HepG2 (cell line): Measurements from ENCODE around the gene SLC25A14. TPM values are rescaled to one million over a fixed set of nuclear protein-coding genes. Genes with fewer than 3 reads are reported as not detected.

Experiments
- CAMTA2 ChIP-seq: sonication (generic); formaldehyde crosslinking; IDR thresholded peaks from 2 replicates; pipeline ENCODE4 v1.4.0; 2020; ENCODE audit warnings: mild to moderate bottlenecking, missing genetic modification reagents, borderline replicate concordance
- CENPX ChIP-seq: sonication (generic); formaldehyde crosslinking; IDR thresholded peaks from 2 replicates; pipeline ENCODE4 v1.9.0; 2021; ENCODE audit warnings: mild to moderate bottlenecking, missing genetic modification reagents, moderate library complexity
- DMAP1 ChIP-seq: IDR thresholded peaks from 2 replicates; pipeline ENCODE4 v1.6.1; 2016
- GATAD1 ChIP-seq: IDR thresholded peaks from 2 replicates; pipeline ENCODE4 v1.6.1; 2016; ENCODE audit warnings: missing genetic modification reagents, missing compliant biosample characterization
- PCBP2 ChIP-seq: fragments of 200-400 bp; formaldehyde crosslinking; optimal IDR thresholded peaks from 2 replicates; pipeline ENCODE3; 2018; ENCODE audit warnings: low read length, low read depth; ENCODE audit not compliant: poor library complexity, severe bottlenecking
- POGZ ChIP-seq: sonication (generic); formaldehyde crosslinking; IDR thresholded peaks from 2 replicates; pipeline ENCODE4 v1.4.0; 2020; ENCODE audit warnings: mild to moderate bottlenecking, missing genetic modification reagents
- POLR2G ChIP-seq: fragments of 200-400 bp; formaldehyde crosslinking; IDR thresholded peaks from 2 replicates; pipeline ENCODE4 v1.6.1; 2018; ENCODE audit warnings: mild to moderate bottlenecking, low read depth, low read length, moderate library complexity
- RELA ChIP-seq: sonication (generic); formaldehyde crosslinking; IDR thresholded peaks from 2 replicates; pipeline ENCODE4 v1.4.0; 2020; ENCODE audit warnings: missing genetic modification reagents
- THAP11 ChIP-seq: IDR thresholded peaks from 2 replicates; pipeline ENCODE4 v1.6.1; 2016; ENCODE audit warnings: missing biosample characterization, missing genetic modification reagents
- XRCC5 ChIP-seq: fragments of 200-400 bp; formaldehyde crosslinking; optimal IDR thresholded peaks from 2 replicates; pipeline ENCODE3; 2017; ENCODE audit warnings: mild to moderate bottlenecking, low read length
- ZNF253 ChIP-seq: sonication (generic); formaldehyde crosslinking; IDR thresholded peaks from 2 replicates; pipeline ENCODE4 v1.8.0; 2022; ENCODE audit warnings: mild to moderate bottlenecking, missing genetic modification reagents, borderline replicate concordance
- ZNF530 ChIP-seq: sonication (generic); formaldehyde crosslinking; IDR thresholded peaks from 2 replicates; pipeline ENCODE4 v1.5.0; 2020; ENCODE audit warnings: low read depth, mild to moderate bottlenecking, missing genetic modification reagents
- polyA plus RNA-seq, 8 experiments: library from polyadenylated mRNA; depleted of rRNA in 3 of 8; stranded (reverse) in 7 of 8; unstranded in 1 of 8; fragments of >200 nt; fragmentation: Illumina TruSeq in 4 of 8; extraction: Trizol in 4 of 8; gene quantifications; 2 replicates each; pipeline versions ENCODE4 v1.2.1 to v1.2.3, GENCODE V29; 2011 to 2016; ENCODE audit warnings: low read depth in 4 of 8, missing spikeins in 1 of 8, mixed read lengths in 1 of 8; ENCODE audit not compliant: insufficient read depth in 1 of 8
- total RNA-seq, 5 experiments: library from RNA; depleted of rRNA; stranded (reverse); fragments of >200 nt; fragmentation: Illumina TruSeq; extraction: Trizol; gene quantifications; 2 replicates each; pipeline ENCODE4 v1.2.3, GENCODE V29; 2016; ENCODE audit warnings: low read depth in 1 of 5
- TF ChIP-seq, protein P1 (sequence below): sonication (generic); formaldehyde crosslinking; IDR thresholded peaks from 2 replicates; pipeline ENCODE4 v1.8.1; 2023; ENCODE audit warnings: missing genetic modification reagents, inconsistent platforms, borderline replicate concordance
- TF ChIP-seq, protein P2 (sequence below): sonication (generic); formaldehyde crosslinking; IDR thresholded peaks from 2 replicates; pipeline ENCODE4 v1.8.0; 2022; ENCODE audit warnings: mild to moderate bottlenecking, missing genetic modification reagents; ENCODE audit not compliant: insufficient replicate concordance
- TF ChIP-seq, protein P3 (sequence below): sonication (generic); formaldehyde crosslinking; IDR thresholded peaks from 2 replicates; pipeline ENCODE4 v1.4.0; 2020; ENCODE audit warnings: missing genetic modification reagents, borderline replicate concordance
- TF ChIP-seq, protein P4 (sequence below): sonication (generic); formaldehyde crosslinking; IDR thresholded peaks from 2 replicates; pipeline ENCODE4 v1.5.1; 2020; ENCODE audit warnings: mild to moderate bottlenecking, missing genetic modification reagents
- TF ChIP-seq, protein P5 (sequence below): sonication (generic); formaldehyde crosslinking; IDR thresholded peaks from 2 replicates; pipeline ENCODE4 v1.4.0; 2020; ENCODE audit warnings: missing genetic modification reagents, borderline replicate concordance

The SLC25A14 gene
- total and polyA plus RNA-seq, 2 of the 13 experiments (the other 11 are each of a cell fraction or from before 2014, with no cell fraction given) = 14.0 to 15.6 TPM

DNA sequence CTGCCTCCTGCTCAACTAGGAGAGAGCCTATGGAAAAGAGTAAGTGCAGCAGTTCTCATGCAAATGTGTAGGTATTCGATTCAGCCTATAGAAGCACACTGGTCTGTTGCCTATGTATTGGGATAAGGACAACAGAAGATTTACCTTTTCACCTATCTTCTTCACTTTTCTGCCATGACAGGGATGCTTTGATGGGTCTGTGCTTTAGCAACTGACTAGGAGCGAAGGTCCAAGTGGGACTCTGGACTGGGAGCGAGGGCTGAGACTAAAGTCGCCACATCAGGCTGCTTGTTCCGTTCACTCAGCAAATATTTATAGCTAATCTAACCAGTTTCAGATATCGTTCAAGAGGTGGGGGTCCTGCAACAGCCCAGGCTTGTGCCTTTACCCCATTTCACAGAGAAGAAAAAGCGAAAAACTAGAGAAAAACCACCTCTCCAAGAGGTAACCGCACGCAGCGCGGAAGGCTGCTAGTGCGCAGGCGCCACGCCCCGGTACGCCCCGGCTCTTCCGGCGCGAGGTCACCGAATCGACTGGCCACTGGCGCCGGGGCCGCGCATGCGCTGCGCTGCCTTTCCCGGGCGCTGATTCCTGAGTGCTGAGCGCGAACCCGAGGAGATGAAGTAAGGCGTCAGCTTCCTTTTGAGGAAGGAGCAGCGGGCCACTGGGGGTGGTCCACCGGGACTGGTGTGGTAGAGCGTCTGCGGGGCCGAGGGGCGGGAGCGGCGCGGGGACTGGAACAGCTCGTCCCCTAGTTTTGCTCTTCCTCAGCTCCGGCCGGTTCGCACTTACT is 61.9 kb downstream of the SLC25A14 start, which contains the start of gene RBMX2 (continued):
- TF ChIP-seq POGZ (CRISPR knock-in tag) = 0 out of 2 replicates have a peak, but pooled peaks have one; percentile 26
- no peak for TF ChIP-seq ZNF530 (CRISPR knock-in tag)
- TF ChIP-seq CENPX (CRISPR knock-in tag) = no peak
- TF ChIP-seq, protein P1, sequence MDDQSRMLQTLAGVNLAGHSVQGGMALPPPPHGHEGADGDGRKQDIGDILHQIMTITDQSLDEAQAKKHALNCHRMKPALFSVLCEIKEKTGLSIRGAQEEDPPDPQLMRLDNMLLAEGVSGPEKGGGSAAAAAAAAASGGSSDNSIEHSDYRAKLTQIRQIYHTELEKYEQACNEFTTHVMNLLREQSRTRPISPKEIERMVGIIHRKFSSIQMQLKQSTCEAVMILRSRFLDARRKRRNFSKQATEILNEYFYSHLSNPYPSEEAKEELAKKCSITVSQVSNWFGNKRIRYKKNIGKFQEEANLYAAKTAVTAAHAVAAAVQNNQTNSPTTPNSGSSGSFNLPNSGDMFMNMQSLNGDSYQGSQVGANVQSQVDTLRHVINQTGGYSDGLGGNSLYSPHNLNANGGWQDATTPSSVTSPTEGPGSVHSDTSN (CRISPR knock-in tag) = no peak
- TF ChIP-seq ZNF253 (CRISPR knock-in tag) = no peak
- no peak for TF ChIP-seq RELA (CRISPR knock-in tag)
- TF ChIP-seq, protein P2, sequence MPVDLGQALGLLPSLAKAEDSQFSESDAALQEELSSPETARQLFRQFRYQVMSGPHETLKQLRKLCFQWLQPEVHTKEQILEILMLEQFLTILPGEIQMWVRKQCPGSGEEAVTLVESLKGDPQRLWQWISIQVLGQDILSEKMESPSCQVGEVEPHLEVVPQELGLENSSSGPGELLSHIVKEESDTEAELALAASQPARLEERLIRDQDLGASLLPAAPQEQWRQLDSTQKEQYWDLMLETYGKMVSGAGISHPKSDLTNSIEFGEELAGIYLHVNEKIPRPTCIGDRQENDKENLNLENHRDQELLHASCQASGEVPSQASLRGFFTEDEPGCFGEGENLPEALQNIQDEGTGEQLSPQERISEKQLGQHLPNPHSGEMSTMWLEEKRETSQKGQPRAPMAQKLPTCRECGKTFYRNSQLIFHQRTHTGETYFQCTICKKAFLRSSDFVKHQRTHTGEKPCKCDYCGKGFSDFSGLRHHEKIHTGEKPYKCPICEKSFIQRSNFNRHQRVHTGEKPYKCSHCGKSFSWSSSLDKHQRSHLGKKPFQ (CRISPR knock-in tag) = no peak
- TF ChIP-seq, protein P3, sequence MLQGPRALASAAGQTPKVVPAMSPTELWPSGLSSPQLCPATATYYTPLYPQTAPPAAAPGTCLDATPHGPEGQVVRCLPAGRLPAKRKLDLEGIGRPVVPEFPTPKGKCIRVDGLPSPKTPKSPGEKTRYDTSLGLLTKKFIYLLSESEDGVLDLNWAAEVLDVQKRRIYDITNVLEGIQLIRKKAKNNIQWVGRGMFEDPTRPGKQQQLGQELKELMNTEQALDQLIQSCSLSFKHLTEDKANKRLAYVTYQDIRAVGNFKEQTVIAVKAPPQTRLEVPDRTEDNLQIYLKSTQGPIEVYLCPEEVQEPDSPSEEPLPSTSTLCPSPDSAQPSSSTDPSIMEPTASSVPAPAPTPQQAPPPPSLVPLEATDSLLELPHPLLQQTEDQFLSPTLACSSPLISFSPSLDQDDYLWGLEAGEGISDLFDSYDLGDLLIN (CRISPR knock-in tag) = no peak
- TF ChIP-seq CAMTA2 = no peak
- TF ChIP-seq DMAP1 (CRISPR knock-in tag) = 0 out of 2 replicates have a peak, but pooled peaks have one; percentile 49
- TF ChIP-seq, protein P4, sequence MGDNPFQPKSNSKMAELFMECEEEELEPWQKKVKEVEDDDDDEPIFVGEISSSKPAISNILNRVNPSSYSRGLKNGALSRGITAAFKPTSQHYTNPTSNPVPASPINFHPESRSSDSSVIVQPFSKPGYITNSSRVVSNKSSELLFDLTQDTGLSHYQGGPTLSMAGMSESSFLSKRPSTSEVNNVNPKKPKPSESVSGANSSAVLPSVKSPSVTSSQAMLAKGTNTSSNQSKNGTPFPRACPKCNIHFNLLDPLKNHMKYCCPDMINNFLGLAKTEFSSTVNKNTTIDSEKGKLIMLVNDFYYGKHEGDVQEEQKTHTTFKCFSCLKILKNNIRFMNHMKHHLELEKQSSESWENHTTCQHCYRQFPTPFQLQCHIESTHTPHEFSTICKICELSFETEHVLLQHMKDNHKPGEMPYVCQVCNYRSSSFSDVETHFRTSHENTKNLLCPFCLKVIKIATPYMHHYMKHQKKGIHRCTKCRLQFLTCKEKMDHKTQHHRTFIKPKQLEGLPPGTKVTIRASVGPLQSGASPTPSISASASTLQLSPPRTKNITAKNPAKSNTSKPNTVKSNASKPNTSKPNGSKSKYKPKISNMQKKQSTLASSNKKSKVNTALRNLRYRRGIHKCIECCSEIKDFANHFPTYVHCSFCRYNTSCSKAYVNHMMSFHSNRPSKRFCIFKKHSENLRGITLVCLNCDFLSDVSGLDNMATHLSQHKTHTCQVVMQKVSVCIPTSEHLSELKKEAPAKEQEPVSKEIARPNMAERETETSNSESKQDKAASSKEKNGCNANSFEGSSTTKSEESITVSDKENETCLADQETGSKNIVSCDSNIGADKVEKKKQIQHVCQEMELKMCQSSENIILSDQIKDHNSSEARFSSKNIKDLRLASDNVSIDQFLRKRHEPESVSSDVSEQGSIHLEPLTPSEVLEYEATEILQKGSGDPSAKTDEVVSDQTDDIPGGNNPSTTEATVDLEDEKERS = 0 out of 2 replicates have a peak, but pooled peaks have one; percentile 17
- no peak for TF ChIP-seq PCBP2
- no peak for TF ChIP-seq XRCC5
- peak; percentile 88 for TF ChIP-seq GATAD1 (CRISPR knock-in tag)
- TF ChIP-seq THAP11 (CRISPR knock-in tag) = peak; percentile 64; the same call in 1 of the 2 replicates
- TF ChIP-seq POLR2G = peak; percentile 92
- TF ChIP-seq, protein P5, sequence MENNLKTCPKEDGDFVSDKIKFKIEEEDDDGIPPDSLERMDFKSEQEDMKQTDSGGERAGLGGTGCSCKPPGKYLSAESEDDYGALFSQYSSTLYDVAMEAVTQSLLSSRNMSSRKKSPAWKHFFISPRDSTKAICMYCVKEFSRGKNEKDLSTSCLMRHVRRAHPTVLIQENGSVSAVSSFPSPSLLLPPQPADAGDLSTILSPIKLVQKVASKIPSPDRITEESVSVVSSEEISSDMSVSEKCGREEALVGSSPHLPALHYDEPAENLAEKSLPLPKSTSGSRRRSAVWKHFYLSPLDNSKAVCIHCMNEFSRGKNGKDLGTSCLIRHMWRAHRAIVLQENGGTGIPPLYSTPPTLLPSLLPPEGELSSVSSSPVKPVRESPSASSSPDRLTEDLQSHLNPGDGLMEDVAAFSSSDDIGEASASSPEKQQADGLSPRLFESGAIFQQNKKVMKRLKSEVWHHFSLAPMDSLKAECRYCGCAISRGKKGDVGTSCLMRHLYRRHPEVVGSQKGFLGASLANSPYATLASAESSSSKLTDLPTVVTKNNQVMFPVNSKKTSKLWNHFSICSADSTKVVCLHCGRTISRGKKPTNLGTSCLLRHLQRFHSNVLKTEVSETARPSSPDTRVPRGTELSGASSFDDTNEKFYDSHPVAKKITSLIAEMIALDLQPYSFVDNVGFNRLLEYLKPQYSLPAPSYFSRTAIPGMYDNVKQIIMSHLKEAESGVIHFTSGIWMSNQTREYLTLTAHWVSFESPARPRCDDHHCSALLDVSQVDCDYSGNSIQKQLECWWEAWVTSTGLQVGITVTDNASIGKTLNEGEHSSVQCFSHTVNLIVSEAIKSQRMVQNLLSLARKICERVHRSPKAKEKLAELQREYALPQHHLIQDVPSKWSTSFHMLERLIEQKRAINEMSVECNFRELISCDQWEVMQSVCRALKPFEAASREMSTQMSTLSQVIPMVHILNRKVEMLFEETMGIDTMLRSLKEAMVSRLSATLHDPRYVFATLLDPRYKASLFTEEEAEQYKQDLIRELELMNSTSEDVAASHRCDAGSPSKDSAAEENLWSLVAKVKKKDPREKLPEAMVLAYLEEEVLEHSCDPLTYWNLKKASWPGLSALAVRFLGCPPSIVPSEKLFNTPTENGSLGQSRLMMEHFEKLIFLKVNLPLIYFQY (CRISPR knock-in tag) = no peak
